ENCODE measurements around the gene SLC7A8.

Gene SLC7A8

GRCh38 chr14:23094666-23095195 lies 88.7 kb downstream of the SLC7A8 start, which contains the start of gene ACIN1:
TSS of gene ACIN1 (minus strand) at chr14:23095136. CDS start at chr14:23095112, 24 bp downstream.
- TF ChIP-seq, protein P1, sequence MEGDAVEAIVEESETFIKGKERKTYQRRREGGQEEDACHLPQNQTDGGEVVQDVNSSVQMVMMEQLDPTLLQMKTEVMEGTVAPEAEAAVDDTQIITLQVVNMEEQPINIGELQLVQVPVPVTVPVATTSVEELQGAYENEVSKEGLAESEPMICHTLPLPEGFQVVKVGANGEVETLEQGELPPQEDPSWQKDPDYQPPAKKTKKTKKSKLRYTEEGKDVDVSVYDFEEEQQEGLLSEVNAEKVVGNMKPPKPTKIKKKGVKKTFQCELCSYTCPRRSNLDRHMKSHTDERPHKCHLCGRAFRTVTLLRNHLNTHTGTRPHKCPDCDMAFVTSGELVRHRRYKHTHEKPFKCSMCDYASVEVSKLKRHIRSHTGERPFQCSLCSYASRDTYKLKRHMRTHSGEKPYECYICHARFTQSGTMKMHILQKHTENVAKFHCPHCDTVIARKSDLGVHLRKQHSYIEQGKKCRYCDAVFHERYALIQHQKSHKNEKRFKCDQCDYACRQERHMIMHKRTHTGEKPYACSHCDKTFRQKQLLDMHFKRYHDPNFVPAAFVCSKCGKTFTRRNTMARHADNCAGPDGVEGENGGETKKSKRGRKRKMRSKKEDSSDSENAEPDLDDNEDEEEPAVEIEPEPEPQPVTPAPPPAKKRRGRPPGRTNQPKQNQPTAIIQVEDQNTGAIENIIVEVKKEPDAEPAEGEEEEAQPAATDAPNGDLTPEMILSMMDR (IDR thresholded peaks at IDR 0.05) = no peak

DNA sequence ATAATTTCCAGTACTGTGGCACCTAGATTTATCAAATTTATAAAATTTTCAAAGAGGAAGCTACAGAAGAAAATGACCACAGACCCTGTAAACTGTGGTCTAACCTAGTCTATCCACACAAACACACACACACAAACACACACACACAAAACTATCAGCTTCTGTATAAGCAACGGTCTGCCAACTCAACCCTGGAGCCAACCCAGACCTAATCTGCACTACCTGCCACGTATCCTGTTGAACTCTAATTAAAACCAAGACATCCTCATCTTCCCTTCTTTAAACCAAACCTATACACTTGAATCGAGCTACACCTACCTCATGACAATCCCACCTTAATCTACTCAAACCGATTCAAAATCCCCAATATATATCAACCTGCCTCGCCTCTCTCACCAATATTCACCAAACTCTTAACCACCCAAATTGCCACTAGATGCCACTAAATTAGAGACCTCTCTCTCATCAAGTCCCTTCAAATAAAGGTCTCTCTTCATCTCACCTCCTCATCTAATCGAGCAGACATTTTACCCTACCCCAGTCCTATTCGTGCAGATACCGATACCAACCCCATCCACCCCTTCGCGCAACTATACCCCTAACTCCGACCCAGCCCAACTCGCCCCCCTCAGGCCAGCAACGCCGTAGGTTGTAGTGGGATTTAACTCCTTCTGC lies 89.3 kb downstream of the SLC7A8 start:
- TF ChIP-seq, protein P1 (IDR thresholded peaks at IDR 0.05) = no peak; the same call in 1 of the 2 replicates

- TF ChIP-seq, protein P1 (IDR thresholded peaks at IDR 0.05) = no peak
Measured at GRCh38 chr14:23093526-23093925, 89.9 kb downstream of the SLC7A8 start.

DNA sequence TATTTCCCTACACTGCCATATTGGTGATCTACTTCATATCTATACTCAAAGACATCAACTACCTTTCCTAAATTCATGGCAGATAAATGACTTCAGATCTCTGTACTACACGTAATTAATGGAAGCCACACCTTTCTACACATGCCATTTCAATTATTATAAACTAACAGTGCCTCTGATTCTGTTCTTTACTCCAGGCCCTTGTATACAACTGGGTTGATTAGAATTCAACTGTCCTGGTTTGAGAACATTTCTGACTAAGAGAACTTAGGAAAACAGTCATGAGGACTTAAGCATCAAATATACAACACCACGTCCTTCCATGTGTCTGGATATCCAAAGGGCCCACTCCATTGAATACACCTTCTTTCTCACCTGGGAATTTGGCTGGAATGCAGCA lies 90.4 kb downstream of the SLC7A8 start:
- TF ChIP-seq, protein P1 (IDR thresholded peaks at IDR 0.05) = no peak

GRCh38 chr14:23091294-23092225 lies 91.9 kb downstream of the SLC7A8 start:
- TF ChIP-seq, protein P1 (IDR thresholded peaks at IDR 0.05) = no peak

- TF ChIP-seq, protein P1 (IDR thresholded peaks at IDR 0.05) = no peak
Measured at GRCh38 chr14:23090254-23090636, 93.2 kb downstream of the SLC7A8 start.

DNA sequence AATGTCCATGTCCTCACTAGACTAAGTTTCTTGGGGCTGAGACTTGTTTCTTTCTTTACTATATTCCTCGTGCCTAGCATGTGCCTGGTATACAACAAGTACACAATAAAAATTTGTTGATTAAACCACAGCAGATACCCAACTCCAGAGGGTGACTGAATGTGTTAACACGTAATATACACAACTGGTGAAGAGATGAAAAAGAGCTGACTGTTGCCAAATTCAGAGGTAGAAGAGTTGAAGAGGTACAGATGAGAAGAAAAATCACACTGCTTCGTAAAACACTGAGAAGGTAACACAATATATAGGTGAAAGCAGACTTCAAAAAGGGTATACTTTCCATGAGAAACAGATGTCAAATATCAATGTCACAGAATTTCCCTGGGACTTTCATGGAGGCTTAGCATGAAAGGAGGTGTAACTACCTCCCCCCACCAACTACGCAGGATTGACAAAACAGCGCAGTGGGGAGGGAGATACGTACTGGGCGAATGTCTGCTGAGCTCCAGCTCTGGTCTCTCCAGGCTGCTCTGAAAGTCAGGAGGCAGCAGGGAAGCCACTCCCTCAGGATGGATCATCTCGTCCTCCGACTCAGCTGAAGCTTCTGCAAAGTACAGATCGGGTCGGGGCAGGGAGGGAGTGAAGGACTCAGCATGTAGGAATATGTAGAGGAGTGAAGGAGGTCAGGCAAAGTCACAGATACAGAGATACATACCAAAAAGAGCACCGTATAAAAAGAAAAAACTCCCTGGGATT lies 93.8 kb downstream of the SLC7A8 start:
- TF ChIP-seq, protein P1 (IDR thresholded peaks at IDR 0.05) = no peak

All from LNCAP (cell line).